ENCODE results near the gene RNF208.

The RNF208 gene

DNA sequence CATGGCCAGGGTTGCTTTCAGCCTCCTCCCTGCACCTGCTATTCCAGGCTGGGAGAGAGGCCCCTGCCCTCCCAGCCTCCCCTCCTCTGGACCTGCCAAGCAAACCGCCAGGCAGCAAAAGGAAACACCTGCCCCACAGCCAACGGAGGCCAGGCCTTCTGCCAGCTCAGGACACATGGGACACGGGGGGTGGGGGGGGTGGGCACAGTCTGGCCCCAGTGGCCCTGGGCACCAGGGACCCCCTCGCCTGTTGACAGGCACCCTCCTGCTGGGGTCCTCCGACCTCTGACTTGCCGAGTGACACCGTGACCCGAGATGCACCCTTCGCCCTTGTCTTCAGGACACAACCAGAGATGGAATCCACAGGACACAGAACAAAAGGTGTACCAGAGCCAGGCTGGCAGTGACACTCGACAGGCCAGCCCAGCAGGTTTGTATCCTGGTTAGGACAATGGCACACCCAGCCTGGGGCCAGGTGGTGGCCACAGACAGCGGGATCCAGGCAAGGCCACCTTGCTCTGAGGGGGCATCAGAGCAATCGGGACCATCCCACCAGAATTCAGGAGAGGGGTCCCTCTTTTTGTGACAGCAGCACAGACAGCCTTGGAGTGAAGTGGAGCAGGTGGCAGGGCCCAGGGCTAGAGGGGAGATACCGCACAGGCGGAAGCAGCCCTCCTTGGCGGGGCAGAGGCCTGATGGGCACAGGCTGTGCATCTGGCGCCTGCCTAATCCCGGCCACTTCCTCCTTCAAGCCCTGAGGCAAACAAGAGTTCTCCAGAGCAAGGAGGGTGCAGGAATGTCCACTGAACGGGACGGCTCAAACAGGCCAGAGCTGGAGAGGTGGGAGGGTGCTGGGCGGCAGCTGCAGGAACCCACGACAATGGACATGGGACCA lies 48.9 kb downstream of the RNF208 start:
- no peak for DNase-seq

DNA sequence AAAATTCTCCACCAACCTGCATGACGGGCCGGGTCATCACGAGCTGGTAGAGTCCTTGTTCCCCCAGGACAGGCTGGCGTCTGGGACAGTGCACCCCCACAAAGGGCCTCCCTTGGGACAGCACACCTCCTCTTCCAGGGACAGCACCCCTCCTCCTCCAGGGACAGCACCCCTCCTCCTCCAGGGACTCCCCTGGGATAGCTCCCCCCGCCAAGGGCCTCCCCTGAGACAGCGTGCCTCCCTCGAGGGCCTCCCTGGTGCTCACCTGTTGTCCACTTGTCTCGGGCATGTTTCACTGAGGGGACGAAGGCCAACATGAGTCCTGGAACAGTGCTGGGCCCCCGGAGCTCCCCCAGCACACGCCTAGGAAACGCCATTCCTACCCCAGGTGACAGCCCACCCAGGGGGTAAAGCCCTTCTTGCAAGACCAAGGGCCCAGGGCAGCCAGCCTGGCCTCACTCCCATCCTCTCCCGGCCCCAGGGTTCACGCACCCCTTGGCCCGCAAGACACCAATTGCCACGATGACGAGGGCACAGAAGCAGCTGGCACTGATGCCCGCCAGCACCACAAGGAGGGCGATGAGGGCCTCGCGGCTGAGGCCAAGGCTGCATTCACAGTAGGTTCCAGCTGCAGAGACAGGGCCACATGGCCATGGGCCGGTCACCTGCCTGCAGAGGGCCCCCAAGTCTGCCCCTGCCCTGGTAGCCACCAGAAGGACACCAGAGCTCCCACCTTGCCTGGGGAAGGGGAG lies 50.7 kb downstream of the RNF208 start:
- no peak for DNase-seq

- DNase-seq: no peak
Observed at GRCh38 chr9:137170486-137171148, 51.4 kb downstream of the RNF208 start.

Measured in central memory CD4-positive, alpha-beta T cell (primary cell).